T-helper 17 cell (primary cell): ENCODE data around the gene ADAMTS6. TPM values are rescaled to one million over a fixed set of nuclear protein-coding genes. Genes with fewer than 3 reads are reported as not detected.

Experiments
- ATAC-seq: fragments of 150-1000 bp; cut with Tn5 transposase; 2 replicates; pipeline ENCODE4 v1.10.0; 2021; ENCODE audit warnings: mild to moderate bottlenecking, moderate library complexity
- DNase-seq, 3 donors: peaks; one replicate each; pipeline versions ENCODE4 v3.0.0 to v3.0.0-alpha.2; 2020 to 2021
- H3K9me3 ChIP-seq: one replicate; pipeline ENCODE4 v1.7.0; 2013; ENCODE audit warnings: low read length, mild to moderate bottlenecking; ENCODE audit not compliant: control insufficient read depth, poor library complexity, severe bottlenecking
- H3K27ac Mint-ChIP-seq: one replicate; pipeline ENCODE4 v1.8.0; 2022; ENCODE audit warnings: mild to moderate bottlenecking, moderate library complexity, mixed read lengths
- H3K27me3 Mint-ChIP-seq: one replicate; pipeline ENCODE4 v1.8.0; 2022; ENCODE audit warnings: mixed read lengths
- H3K36me3 Mint-ChIP-seq: one replicate; pipeline ENCODE4 v1.8.0; 2022; ENCODE audit warnings: low read depth, mixed read lengths
- H3K4me1 Mint-ChIP-seq: one replicate; pipeline ENCODE4 v1.8.0; 2022; ENCODE audit warnings: mild to moderate bottlenecking, mixed read lengths
- H3K4me3 Mint-ChIP-seq: one replicate; pipeline ENCODE4 v1.8.0; 2022; ENCODE audit warnings: mild to moderate bottlenecking, moderate library complexity, mixed read lengths
- total RNA-seq, 4 donors: library from RNA in 2 of 4; stranded (reverse) in 2 of 4; gene quantifications; one replicate each; pipeline ENCODE4 v1.2.3 and lab custom pipeline; 2022 to 2026

ADAMTS6 gene
- total RNA-seq, 2 donors from 2014 or later = 1.4 to 2.4 TPM

DNA sequence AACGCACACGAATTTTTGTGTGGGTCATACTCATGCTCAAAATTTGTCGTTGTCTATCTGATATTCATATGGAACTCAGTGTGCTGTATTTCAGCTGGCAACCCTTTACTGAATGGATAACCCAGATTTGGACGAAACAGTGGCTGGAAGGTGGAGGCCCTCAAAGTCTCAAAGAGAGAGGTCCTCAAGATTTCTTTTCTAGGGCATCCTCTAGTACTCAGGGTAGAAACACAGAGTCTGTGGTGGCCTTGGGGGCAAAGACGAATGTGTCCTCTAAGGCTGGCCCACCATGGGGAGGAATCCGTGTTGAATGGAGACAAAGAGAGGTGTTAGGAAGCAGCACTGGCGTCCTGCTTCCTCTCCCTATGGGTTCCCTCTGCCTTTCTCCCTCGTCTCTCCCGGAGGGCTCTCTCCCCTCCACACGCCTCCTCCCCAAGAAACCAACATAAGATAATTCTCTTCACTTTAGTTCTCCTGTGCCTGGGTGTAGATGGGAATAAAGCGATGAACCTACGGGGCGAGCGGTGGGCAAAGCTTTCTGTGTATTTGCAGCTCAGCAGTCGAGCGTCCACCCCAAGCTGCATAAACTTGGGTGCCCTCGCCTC lies 379.2 kb downstream of the ADAMTS6 start:
- peaks cover 29% of the 10 kb centered on the region for H3K4me1 Mint-ChIP-seq
- ATAC-seq (no peak), DNase-seq (no peak)
- no peaks in the 10 kb centered on the region for H3K27me3 Mint-ChIP-seq
- H3K9me3 ChIP-seq = no peaks in the 10 kb centered on the region
- peak overlapping the region; percentile 99 for H3K27ac Mint-ChIP-seq
- peak overlapping the region; percentile 88 for H3K4me3 Mint-ChIP-seq
- no peaks in the 10 kb centered on the region for H3K36me3 Mint-ChIP-seq

- ATAC-seq (no peak), DNase-seq (no peak)
- peaks cover 31% of the 10 kb centered on the region for H3K4me1 Mint-ChIP-seq
- peak overlapping the region; percentile 99 for H3K27ac Mint-ChIP-seq
- peaks cover 3% of the 10 kb centered on the region for H3K27me3 Mint-ChIP-seq
- H3K9me3 ChIP-seq = no peaks in the 10 kb centered on the region
- no peaks in the 10 kb centered on the region for H3K36me3 Mint-ChIP-seq
- peak overlapping the region; percentile 88 for H3K4me3 Mint-ChIP-seq
These were observed 380.1 kb downstream of the ADAMTS6 start for GRCh38 chr5:65101632-65102100.

DNA sequence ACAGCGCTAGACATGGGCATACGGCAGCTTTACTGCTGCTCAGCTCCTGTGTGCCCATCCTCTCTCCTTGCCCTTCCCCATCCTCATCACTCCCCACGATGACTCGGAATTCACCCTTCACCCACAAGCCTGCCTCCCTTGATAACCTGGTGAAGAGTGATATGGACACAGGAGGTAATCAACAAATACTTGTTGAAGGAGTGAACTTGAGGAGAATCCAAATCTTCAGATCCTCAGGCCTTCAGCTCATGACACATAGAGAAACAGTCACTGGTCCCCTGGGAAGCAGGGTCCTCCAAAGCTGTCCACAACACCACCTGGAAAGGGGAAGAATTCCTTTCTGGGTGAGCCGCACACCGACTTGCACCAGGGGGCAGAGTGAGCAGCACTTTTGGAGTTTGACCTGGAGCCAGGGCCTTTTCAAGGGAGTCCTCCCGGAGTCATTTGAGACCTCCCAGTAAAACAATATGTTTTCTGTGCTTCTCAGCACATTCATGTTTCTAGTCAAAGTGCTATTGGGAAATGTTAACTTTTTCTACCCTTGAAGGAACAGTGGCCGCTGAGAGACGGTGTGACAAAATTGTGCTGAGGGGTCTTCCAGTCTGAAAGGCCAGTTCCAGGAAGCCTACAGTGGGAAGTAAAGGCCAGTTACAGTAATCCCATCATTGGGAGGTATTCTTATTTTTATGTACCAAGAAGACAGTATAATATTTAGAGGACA lies 380.6 kb downstream of the ADAMTS6 start:
- no peak for ATAC-seq
- no peak for DNase-seq
- H3K36me3 Mint-ChIP-seq = no peaks in the 10 kb centered on the region
- peak overlapping the region; percentile 99 for H3K27ac Mint-ChIP-seq
- no peak overlapping the region for H3K4me3 Mint-ChIP-seq
- H3K4me1 Mint-ChIP-seq = peaks cover 27% of the 10 kb centered on the region
- peaks cover 4% of the 10 kb centered on the region for H3K27me3 Mint-ChIP-seq
- no peaks in the 10 kb centered on the region for H3K9me3 ChIP-seq

Other genes starting within 250 kb of the ADAMTS6 start
- gene CENPK, start 81.2 kb upstream of the ADAMTS6 start, total RNA-seq = 10 to 100 TPM in 1 of 2 donors, 1 to 10 TPM in 1; 4.8 to 13.5 TPM
- gene PPWD1, start 81.4 kb upstream of the ADAMTS6 start, total RNA-seq = 10 to 100 TPM; 79.7 TPM
- gene TRIM23, start 142.4 kb upstream of the ADAMTS6 start, total RNA-seq = 10 to 100 TPM; 15.2 to 18.4 TPM
- gene SHLD3, start 143.1 kb upstream of the ADAMTS6 start, total RNA-seq = 10 to 100 TPM in 1 of 2 donors, 1 to 10 TPM in 1; 7.5 to 11.9 TPM
- gene TRAPPC13, start 143.1 kb upstream of the ADAMTS6 start, total RNA-seq = 10 to 100 TPM; 13.9 to 14.9 TPM
- gene SGTB, start 240.2 kb upstream of the ADAMTS6 start, total RNA-seq = 10 to 100 TPM; 52.7 to 52.8 TPM
- gene NLN, start 240.3 kb upstream of the ADAMTS6 start, total RNA-seq = 1 to 10 TPM; 1.8 to 2.3 TPM